B cell (primary cell): ENCODE data around the gene CYP27C1. TPM values are rescaled to one million over a fixed set of nuclear protein-coding genes. Genes with fewer than 3 reads are reported as not detected.

Experiments
- ATAC-seq: fragments of 200-7000 bp; cut with Tn5 transposase; one replicate; pipeline ENCODE4 v1.10.0; 2021; ENCODE audit warnings: low read depth, mild to moderate bottlenecking, moderate number of reproducible peaks, moderate library complexity
- CTCF ChIA-PET: fragments of 350-600 bp; sonication (Branson Sonifier 250); formaldehyde crosslinking; loops from one replicate; lab custom pipeline; 2021; ENCODE audit warnings: antibody characterized with exemption, inconsistent platforms; lab: Charles Lee
- POLR2A ChIA-PET: fragments of 350-600 bp; sonication (Branson Sonifier 250); formaldehyde crosslinking; loops from one replicate; lab custom pipeline; 2021; ENCODE audit warnings: antibody characterized with exemption; lab: Charles Lee
- DNase-seq: peaks from one replicate; pipeline ENCODE4 v3.0.0; 2013
- H2AFZ ChIP-seq: 2 replicates; pipeline ENCODE4 v1.6.1; 2012; ENCODE audit warnings: mild to moderate bottlenecking, low read depth, low read length; ENCODE audit not compliant: insufficient read depth, poor library complexity, severe bottlenecking
- H3K27ac ChIP-seq, 2 donors: 1 replicate in 1 of 2; 2 replicates in 1 of 2; pipeline ENCODE4 v1.5.1; 2012 to 2013; ENCODE audit warnings: low read length in 2 of 2, mild to moderate bottlenecking in 2 of 2, moderate library complexity in 1 of 2
- H3K27me3 ChIP-seq, 4 experiments: fragments of 200-600 bp in 1 of 4; sonication (generic) in 1 of 4; replicated peaks in 1 of 4; 1 replicate in 2 of 4; 2 replicates in 2 of 4; pipeline versions ENCODE4 v1.6.1 to v1.7.0; 2013 to 2016; ENCODE audit warnings: low read length in 3 of 4, mild to moderate bottlenecking in 2 of 4, mixed read lengths in 1 of 4, moderate library complexity in 1 of 4; ENCODE audit not compliant: insufficient read depth in 4 of 4, control insufficient read depth in 3 of 4; ENCODE audit errors: control extremely low read depth in 1 of 4
- H3K36me3 ChIP-seq, 2 experiments: replicated peaks in 1 of 2; 1 replicate in 1 of 2; 2 replicates in 1 of 2; pipeline versions ENCODE4 v1.6.1 to v1.7.1; 2013; ENCODE audit warnings: low read length in 1 of 2; ENCODE audit not compliant: insufficient read depth in 2 of 2, control insufficient read depth in 1 of 2; ENCODE audit errors: control extremely low read depth in 1 of 2, extremely low read depth in 1 of 2
- H3K4me1 ChIP-seq, 2 donors: fragments of 200-600 bp in 1 of 2; sonication (generic) in 1 of 2; 1 replicate in 1 of 2; 2 replicates in 1 of 2; pipeline versions ENCODE4 v1.5.1 to v1.6.1; 2013 to 2017; ENCODE audit warnings: low read length in 2 of 2; ENCODE audit not compliant: control insufficient read depth in 2 of 2, insufficient read depth in 2 of 2
- H3K4me2 ChIP-seq: replicated peaks from 2 replicates; pipeline ENCODE3; 2012; ENCODE audit warnings: mild to moderate bottlenecking, low read depth, low read length; ENCODE audit not compliant: poor library complexity, severe bottlenecking
- H3K4me3 ChIP-seq, 5 experiments: fragments of 200-600 bp in 1 of 5; sonication (generic) in 1 of 5; 1 replicate in 3 of 5; 2 replicates in 2 of 5; pipeline versions ENCODE4 v1.5.1 to v1.7.0; 2011 to 2016; ENCODE audit warnings: low read length in 4 of 5, mild to moderate bottlenecking in 4 of 5, low read depth in 2 of 5, control low read depth in 1 of 5, moderate library complexity in 1 of 5; ENCODE audit not compliant: insufficient read depth in 1 of 5; ENCODE audit errors: control extremely low read depth in 1 of 5, extremely low read depth in 1 of 5
- H3K79me2 ChIP-seq: fragments of 200-600 bp; sonication (generic); one replicate; pipeline ENCODE4 v1.6.0; 2016; ENCODE audit warnings: low read length; ENCODE audit not compliant: control insufficient read depth, insufficient read depth
- H3K9ac ChIP-seq: fragments of 200-600 bp; sonication (generic); 2 replicates; pipeline ENCODE4 v1.6.1; 2017; ENCODE audit warnings: mild to moderate bottlenecking, low read length, moderate library complexity
- H3K9me3 ChIP-seq, 3 donors: one replicate each; pipeline versions ENCODE4 v1.6.1 to v1.7.1; 2013; ENCODE audit warnings: low read length in 2 of 3; ENCODE audit not compliant: control insufficient read depth in 2 of 3, insufficient read depth in 1 of 3; ENCODE audit errors: control extremely low read depth in 1 of 3
- H4K20me1 ChIP-seq: 2 replicates; pipeline ENCODE4 v1.6.0; 2012; ENCODE audit warnings: mild to moderate bottlenecking, low read length; ENCODE audit not compliant: insufficient read depth, control insufficient read depth, poor library complexity, severe bottlenecking
- H3K27ac Mint-ChIP-seq: one replicate; pipeline ENCODE4 v1.8.0; 2021; ENCODE audit warnings: mixed read lengths
- H3K27me3 Mint-ChIP-seq: one replicate; pipeline ENCODE4 v1.8.0; 2021; ENCODE audit warnings: mixed read lengths
- H3K4me1 Mint-ChIP-seq: one replicate; pipeline ENCODE4 v1.8.0; 2021; ENCODE audit warnings: mixed read lengths
- H3K4me3 Mint-ChIP-seq: one replicate; pipeline ENCODE4 v1.8.0; 2021; ENCODE audit warnings: mixed read lengths
- H3K9me3 Mint-ChIP-seq: one replicate; pipeline ENCODE4 v1.8.0; 2022; ENCODE audit warnings: mixed read lengths; ENCODE audit not compliant: insufficient read depth
- CTCF ChIP-seq: fragments of 200-600 bp; IDR thresholded peaks from one replicate; pipeline ENCODE4 v1.8.0; 2022; ENCODE audit warnings: antibody characterized with exemption, mild to moderate bottlenecking
- EZH2 ChIP-seq: IDR thresholded peaks from 2 replicates; pipeline ENCODE4 v1.6.1; 2012; ENCODE audit warnings: borderline replicate concordance, low read depth, mild to moderate bottlenecking, moderate library complexity, low read length; ENCODE audit not compliant: insufficient read depth, poor library complexity, severe bottlenecking
- WGBS: methylation state at CpG from one replicate; pipeline ENCODE4 v1.1.5; 2013; ENCODE audit warnings: missing lambda C conversion rate; ENCODE audit not compliant: insufficient coverage; 5-methylcytosine and 5-hydroxymethylcytosine counted together
- intact Hi-C: fragments of 100-400 bp; cut with micrococcal nuclease; formaldehyde crosslinking; loops from one replicate; pipeline ENCODE4 v1.10.0; 2022
- polyA plus RNA-seq: library from polyadenylated mRNA; depleted of rRNA; stranded (reverse); fragments of >200 nt; gene quantifications from 2 replicates; pipeline ENCODE4 v1.2.3, GENCODE V29; 2012
- total RNA-seq, 2 donors: library from RNA; stranded (reverse); fragments of 120-200 nt in 1 of 2; gene quantifications; 1 replicate in 1 of 2; 2 replicates in 1 of 2; pipeline versions ENCODE4 v1.2.3 to v1.2.4, GENCODE V29; 2013 to 2022

The CYP27C1 gene
- total and polyA plus RNA-seq, 2 donors (not counting 1 experiment from before 2014, with no cell fraction given): not detected

- H3K36me3 ChIP-seq: no peaks in the 10 kb centered on the region
- H3K4me1 ChIP-seq: no peaks in the 10 kb centered on the region
- H4K20me1 ChIP-seq: no peaks in the 10 kb centered on the region
- H3K27ac Mint-ChIP-seq: no peak overlapping the region
- intact Hi-C loops: no loop called here
- peaks cover 34% of the 10 kb centered on the region for H3K27me3 Mint-ChIP-seq
- DNase-seq (no peak), ATAC-seq (no peak)
- H3K27ac ChIP-seq: no peak overlapping the region
- peaks cover 0 to 4% (median 3%) of the 10 kb centered on the region in 3 donors for H3K9me3 ChIP-seq
- no peak overlapping the region for H3K4me2 ChIP-seq
- H3K4me1 Mint-ChIP-seq: no peaks in the 10 kb centered on the region
- no peak overlapping the region for H3K4me3 Mint-ChIP-seq
- H3K79me2 ChIP-seq: no peaks in the 10 kb centered on the region
- H3K27me3 ChIP-seq: peaks cover 0 to 12% (median 5%) of the 10 kb centered on the region in 4 experiments
- 87% methylated on average over 10 of the region's 10 CpGs for WGBS
- H3K4me3 ChIP-seq: no peak overlapping the region
- H3K9me3 Mint-ChIP-seq: peaks cover 3% of the 10 kb centered on the region
- H2AFZ ChIP-seq: no peak overlapping the region
- CTCF ChIA-PET: no interaction called here
- no peak for TF ChIP-seq CTCF
- TF ChIP-seq EZH2: no peak
- no peak overlapping the region for H3K9ac ChIP-seq
- POLR2A ChIA-PET: interaction anchor here (0.7 kb wide), 1 partner anchor 1089 kb away, joined by 4 read pairs; no protein-coding TSS in a partner anchor
These were observed 37.3 kb downstream of the CYP27C1 start for GRCh38 chr2:127182626-127183458.

- no peak overlapping the region for H3K4me3 Mint-ChIP-seq
- H3K4me1 Mint-ChIP-seq: no peaks in the 10 kb centered on the region
- intact Hi-C loops: no loop called here
- no peaks in the 10 kb centered on the region for H4K20me1 ChIP-seq
- H3K36me3 ChIP-seq: no peaks in the 10 kb centered on the region
- no peaks in the 10 kb centered on the region for H3K4me1 ChIP-seq
- peaks cover 3% of the 10 kb centered on the region for H3K9me3 Mint-ChIP-seq
- no peak overlapping the region for H3K27ac Mint-ChIP-seq
- CTCF ChIA-PET: no interaction called here
- no peak overlapping the region for H3K27ac ChIP-seq
- POLR2A ChIA-PET: no interaction called here
- TF ChIP-seq CTCF: no peak
- TF ChIP-seq EZH2: no peak
- ATAC-seq (no peak), DNase-seq (no peak)
- H3K79me2 ChIP-seq: no peaks in the 10 kb centered on the region
- H2AFZ ChIP-seq: no peak overlapping the region
- H3K9me3 ChIP-seq: peaks cover 0 to 4% (median 3%) of the 10 kb centered on the region in 3 donors
- peaks cover 0 to 6% (median 2%) of the 10 kb centered on the region in 4 experiments for H3K27me3 ChIP-seq
- H3K9ac ChIP-seq: no peak overlapping the region
- WGBS: 89% methylated on average over 1 of the region's 4 CpGs
- no peak overlapping the region for H3K4me2 ChIP-seq
- no peak overlapping the region for H3K4me3 ChIP-seq
- H3K27me3 Mint-ChIP-seq: peaks cover 24% of the 10 kb centered on the region
These were observed 38.2 kb downstream of the CYP27C1 start for GRCh38 chr2:127181851-127182250.
